GM12801 (cell line): Measurements from ENCODE around the gene PARD3B.

Experiments used
- CTCF ChIP-seq: IDR thresholded peaks from one replicate; pipeline ENCODE4 v1.5.1; 2011; ENCODE audit warnings: control low read depth; ENCODE audit not compliant: insufficient read length; ENCODE audit errors: extremely low read depth

The PARD3B gene

DNA sequence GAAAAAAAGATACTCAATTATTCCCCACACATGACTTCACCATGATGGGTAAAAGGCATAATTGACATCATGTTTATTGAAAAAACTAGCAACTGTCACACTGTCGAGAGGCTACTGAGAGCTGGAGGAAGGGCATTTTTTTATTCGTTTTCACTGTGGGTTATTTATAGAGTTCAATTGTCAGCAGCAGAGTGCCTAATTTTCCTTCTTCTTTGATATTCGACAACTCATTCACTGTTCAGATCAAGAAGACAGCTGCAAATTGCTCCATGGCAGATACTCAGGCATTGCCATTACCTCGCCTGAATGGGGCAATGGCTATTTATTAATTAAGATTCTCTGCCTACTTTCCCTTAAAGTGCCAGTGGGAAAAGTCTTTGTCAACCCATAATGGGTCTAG, 939.5 kb downstream of the PARD3B start:
- TF ChIP-seq CTCF, result no peak

DNA sequence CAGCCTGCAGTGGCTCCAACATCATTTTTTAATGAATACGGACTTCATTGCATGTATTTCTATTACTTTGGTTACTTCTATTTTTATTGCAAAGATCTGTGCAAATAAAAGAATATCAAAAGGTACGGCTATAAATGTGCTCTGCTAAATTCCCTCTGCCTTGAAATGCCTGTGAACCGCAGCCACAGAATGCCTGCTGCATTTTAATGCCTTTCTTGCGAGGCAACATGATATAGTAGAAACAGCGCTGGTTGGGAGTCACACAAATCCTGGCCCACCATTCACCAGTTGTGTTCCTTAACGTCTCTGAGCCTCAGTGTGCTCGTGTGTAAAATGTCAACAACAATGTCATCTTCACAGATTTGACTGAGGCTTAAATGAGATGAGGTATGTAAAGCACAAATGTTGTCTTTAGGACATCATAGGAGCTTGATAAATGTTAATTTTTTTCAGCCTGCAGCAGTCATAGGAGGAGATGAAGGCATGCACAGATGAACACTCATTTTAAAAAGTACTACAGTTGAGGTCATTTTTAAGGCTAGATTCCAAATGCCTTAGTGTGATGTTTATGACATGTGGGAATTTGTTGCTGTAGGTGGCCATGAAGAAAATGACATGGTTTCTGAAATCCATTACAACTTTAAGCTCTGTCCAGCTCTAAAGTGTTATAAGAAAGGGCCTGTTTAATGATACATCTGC, 949.4 kb downstream of the PARD3B start:
- TF ChIP-seq CTCF, result no peak

GRCh38 chr2:205495819-205496218, 950.5 kb downstream of the PARD3B start:
- TF ChIP-seq CTCF, result no peak

- no peak for TF ChIP-seq CTCF
These were observed 951.1 kb downstream of the PARD3B start for GRCh38 chr2:205496370-205496769.

DNA sequence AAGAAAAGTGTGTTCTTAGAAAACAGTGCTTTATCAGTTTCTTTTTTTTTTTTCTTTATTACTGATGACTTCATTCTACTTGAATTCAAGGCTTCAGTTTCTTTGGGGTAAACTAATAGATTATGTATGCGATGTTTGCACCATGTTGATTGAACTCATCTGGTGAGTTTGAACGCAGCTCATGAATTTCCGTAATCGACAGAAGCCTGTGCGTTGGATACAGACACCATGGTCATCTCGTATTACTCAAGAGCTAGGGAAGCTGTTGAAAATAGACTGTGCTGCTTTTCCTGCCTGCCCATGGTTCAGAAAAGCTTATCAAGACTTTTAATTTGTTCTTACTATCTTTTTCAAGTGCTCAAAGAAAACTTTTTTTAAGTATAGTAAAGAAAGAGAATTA, 951.5 kb downstream of the PARD3B start:
- TF ChIP-seq CTCF, result no peak

GRCh38 chr2:205499006-205499405, 953.7 kb downstream of the PARD3B start:
- TF ChIP-seq CTCF, result no peak

GRCh38 chr2:205500065-205500464, 954.8 kb downstream of the PARD3B start:
- TF ChIP-seq CTCF, result no peak
